NAMALWA (cell line): ENCODE measurements around the gene TEX35.
"Not testable (repeated sequence)": the region's sequence is repeated elsewhere in the genome, so short reads cannot be mapped to it uniquely, and the experiment has no call there.

Experiments
- DNase-seq: peaks from one replicate; pipeline ENCODE4 v3.0.0-alpha.2; 2015; ENCODE audit warnings: low spot score

TEX35 gene

DNA sequence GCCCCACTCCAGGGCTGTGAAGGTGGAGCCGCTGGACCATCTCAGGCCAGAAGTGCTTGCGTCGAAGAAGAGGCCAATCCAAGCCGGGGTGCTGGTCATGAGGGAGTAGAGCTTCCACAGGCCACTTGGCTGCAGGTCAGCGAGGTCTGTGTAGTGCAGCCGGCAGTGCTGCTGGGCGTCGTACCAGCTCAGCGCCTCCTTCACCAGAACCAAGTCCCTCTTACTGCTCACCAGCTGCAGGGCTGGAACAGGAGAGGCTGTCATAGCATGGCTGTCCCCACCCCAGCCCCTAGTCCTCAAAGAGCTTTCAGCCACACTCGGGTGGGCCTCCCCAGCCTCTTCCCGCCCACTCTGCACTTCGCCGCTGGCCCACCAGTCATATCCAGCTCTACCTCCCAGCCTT, 18.3 kb upstream of the TEX35 start:
- no peak for DNase-seq

DNA sequence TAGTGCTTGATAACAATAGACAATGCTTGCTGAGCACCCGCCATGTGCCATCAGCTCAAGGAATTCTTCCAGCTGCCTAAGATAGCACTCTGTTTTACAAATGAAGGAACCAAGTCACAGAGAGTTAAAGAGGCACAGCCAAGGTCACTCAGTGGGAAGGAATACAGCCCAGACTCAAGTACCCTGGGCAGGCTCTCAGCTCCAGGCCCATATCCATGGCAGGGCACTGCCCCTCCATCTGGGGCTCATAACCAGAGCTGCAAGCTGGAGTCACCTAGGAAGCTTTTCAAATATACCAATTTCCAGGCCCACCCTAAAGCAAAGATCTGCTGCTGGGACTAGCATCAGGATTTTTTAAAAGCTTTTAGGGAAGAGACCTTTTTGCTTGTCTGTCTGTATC, 17.8 kb upstream of the TEX35 start:
- no peak for DNase-seq

DNA sequence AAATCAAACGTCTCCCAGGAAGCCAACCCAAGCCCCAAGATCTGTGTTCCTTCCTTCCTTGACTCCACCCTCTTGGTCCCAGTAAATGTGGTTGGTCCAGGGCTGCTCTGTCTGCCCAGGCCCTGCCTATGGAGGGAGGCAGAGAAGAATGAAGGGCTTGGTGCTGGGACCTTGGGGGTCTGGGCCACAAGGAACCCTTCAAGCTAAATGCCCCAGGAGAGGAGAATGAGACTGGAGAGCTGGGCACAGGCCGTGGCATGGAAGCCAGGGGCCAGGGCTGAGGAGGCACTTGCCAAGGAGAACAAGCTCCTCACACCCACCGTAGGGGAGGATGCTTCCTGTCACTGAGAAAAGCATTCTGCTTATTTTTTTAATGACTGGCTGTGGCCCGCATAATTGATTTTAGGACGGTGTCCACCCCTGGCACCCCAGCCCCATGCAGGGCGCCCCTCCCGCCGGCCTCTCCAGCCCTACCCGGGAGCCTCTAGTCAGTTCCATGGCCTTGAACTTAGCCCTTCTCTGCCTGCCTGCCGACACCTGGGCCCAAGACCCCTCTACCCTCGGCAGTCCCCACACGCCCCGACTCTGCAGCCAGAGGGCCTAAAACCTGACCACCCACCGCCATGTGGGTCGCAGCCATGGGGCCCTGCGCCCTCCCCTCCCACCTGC, 17.0 kb upstream of the TEX35 start:
- no peak for DNase-seq

DNA sequence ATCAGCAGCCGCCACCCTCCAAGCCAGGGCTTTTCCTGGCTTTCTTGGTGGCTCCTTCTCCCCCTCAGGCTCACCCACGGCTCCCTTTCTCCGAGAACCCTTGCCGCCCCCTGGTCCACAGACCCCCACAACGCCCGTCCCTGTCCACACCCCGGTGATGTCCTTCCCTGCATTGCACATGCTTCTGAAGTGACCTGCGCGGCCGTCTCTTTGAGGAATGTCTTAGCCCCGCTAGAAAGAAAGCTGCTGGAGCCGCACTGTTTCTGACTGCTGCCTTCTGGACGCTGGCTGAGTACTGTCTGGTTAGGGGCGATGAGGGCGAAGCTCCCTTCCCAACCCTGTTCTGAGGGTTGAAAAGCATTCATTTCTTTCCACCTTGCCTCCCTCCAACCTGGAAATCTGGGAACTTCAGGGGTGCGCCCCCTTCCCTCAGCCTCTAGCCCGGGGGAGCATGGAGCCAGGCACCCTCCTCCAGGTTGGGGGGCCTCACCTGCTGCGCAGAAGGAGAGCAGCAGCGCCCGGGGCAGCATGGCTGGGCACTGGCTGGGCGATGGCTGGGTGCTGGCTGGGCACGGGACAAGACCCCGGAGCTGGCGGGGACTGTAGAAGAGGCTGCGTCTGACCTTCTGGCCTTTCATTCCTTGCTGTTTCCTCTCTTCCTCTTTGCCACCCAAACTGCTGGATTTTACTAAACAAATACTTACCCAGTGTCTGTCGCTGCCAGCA, 16.3 kb upstream of the TEX35 start, which contains the start of gene CLEC20A:
Gene CLEC20A, minus strand, starts transcription at position 555 of the 726 bp plus-strand sequence. Its CDS starts 25 bp downstream, at position 530.
- no peak for DNase-seq

DNA sequence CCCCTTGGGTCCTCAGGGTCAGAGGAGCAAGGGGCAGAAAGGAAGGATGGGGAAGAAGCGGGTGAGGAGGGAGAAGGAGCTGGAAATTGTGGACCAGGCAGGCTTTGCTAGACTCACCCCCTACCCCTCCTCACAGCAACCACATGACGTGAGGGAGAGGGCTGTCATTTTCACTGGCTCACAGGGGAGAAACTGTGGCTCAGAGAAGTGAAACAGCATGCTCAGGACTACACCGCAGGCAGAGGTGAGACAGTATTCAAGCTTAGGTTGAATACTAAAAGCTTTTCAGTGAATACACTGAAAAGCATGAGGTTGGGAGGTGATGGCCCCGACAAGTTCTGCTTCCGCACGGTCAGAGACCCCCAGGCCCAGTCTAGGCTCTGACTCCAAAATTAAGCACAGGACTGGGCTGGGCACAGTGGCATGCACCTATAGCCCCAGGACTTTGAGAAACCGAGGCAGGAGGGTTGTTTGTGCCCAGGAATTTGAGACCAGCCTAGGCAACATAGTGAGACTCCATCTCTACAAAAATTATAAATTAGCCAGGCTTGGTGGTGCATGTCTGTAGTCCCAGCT, 14.9 kb upstream of the TEX35 start:
- DNase-seq = no peak

DNA sequence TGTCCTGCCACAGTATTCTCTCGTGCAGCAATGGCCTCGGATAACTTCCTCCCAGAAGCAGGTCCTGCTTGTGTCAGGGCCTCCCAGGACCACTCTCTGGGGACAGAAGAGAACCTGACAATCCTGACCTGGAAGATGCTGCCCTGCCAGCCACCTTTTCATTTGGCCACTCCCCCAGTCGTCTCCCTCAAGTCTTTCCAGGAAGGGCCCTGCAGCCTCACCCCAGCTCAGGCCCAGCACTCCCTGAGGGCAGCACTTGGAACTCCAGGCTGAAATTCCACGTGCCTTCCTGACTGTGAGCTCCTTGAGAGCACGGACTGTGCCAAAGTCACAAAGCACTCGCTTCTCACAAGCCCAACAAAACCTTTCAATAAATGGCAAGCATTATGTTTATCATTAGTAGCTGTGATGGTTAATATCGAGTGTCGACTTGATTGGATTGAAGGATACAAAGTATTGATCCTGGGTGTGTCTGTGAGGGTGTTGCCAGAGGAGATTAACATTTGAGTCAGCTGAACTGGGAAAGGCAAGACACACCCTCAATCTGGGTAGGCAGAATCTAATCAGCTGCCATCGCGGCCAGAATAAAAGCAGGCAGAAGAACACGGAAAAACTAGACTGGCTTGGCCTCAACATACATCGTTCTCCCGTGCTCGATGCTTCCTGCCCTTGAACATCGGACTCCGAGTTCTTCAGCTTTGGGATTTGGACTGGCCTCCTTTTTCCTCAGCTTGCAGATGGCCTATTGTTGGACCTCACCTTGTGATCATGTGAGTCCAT, 13.8 kb upstream of the TEX35 start:
- no peak for DNase-seq

DNA sequence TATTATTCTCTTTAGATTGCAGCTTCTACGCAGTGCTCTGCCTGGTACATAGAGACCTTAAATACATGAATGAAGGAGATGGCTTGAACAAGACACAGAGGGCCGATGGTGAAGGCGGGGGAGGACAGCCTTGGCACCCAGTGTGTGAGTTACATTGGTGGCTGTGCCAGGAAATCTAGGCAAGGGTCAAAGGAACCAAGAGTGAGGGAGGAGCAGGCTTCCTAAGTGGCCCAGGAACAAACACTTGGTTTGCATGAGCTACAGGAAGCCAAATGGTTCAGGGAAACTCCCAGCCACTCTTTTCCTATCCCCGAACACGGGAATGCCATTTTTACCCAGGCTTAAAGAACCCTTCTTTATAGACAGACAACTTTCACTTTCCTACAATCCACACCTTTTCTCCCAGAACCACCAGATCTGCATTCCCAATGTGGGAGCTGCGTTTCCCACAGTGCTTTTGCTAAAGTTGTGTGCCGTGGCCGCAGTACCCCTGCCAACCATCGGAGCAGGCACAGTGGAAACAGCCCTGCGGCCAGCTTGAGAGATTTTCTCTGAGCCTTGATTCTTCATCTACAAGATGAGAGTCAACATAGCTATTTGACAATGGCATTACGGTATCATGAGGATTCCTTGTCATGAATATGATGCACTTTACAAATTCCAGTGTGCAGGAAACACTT, 12.7 kb upstream of the TEX35 start:
- DNase-seq = peak; percentile 33

DNA sequence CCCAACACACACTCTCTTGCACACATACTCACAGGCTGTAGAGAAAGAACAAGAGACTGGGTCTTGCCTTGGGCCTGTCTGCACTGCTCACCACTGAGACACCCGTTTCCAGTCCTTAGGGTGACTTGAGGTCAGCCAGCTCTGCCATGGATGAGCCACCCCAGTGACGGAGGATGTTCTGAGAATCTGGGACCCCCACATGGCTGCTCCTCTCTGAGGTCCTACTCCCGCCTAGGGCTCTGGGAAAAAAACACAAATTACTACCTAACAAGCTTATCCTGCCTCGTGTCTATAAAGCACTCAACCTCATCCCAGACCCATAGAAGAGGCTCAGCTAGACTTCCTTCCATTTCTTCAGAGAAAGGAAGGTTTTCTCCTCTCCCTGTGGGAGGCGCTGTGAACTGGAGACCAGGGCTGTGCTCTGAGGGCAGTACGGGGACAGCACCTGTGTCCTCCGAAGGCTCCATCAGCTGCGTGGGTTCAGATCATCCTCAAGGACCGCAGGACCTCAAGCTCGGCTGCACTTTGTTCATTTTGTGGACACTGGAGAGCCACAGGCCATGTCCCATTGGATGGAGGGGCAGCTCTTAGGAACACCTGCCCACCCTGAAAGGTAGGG, 11.9 kb upstream of the TEX35 start:
- no peak for DNase-seq

DNA sequence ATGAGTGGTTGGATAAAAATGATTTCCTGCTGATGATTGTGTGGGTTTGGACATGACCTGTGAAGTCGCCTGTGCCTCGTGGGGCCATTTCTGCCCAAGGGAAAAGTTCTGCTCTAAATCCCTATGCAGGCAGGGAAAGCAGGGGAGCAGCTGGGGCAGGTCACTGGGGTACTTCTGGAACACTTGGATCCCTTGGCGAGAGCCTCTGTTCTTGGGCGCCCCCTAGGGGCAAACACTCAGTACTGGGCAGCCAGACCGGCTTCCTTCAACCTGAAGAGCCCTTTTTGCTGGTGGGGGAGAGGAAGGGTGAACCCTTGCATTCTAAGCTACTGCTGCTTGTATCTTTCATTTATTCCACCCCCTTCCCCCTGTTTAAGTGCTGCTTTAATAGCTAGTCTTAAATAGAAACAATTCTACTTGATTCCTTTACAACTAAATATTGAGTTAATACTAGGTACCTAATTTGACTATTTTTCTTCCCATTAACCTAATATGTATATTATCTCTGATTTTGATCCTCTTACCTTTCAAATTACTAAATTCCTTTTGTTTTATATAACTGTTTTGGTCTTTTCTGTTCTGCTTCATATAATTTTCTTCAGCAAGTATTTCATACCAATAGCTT, 11.1 kb upstream of the TEX35 start:
- peak; percentile 79 for DNase-seq

DNA sequence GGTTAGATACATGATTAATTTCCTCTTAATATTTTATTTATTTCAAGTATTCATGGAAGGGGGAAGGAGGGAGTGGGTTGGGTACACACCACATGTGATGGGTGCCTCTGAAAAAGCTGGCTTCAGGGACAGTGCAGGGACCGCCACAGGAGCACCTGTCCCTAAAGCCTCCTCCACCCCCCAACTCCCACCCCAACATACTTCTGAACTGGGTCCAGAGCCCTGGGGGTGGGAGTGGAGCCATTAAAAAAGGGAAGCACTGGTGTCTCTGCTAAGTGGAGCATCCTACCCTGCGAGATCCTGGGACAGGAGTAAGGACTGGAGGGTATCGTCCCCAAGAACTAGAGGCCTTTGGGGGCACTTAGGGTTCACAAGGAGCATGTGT, 10.6 kb upstream of the TEX35 start:
- DNase-seq = no peak

DNA sequence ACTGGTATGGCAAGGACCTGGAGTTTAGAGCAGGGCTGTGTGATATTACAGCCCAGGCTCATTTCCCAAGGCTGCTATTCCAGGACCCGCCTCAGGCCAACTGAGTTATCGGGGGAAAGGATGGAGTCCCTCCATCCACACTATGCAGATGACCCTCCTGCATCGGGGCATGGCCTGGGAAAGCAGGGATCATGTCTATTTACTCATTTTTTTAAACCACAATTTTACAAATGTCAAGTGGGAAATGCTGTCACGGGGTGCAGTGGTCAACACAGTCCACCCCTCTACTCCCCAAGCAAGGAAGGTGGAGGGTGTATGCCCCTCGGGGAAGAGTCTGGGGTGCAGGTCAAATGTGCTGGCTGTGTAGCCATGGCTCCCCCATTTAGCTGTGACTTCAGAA, 10.1 kb upstream of the TEX35 start:
- DNase-seq = no peak

DNA sequence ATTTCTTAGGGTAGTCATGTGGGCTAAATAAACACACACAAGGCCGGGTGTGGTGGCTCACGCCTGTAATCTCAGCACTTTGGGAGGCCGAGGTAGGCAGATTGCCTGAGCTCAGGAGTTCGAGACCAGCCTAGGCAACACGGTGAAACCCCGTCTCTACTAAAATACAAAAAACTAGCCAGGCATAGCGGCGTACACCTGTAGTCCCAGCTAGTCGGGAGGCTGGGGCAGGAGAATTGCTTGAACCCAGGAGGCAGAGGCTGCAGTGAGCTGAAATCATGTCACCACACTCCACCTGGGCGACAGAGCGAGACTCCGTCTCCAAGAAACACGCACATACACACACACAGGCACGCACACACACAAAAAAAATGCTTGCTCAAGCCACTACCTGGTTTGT, 9.6 kb upstream of the TEX35 start:
- DNase-seq = not testable (repeated sequence)

DNA sequence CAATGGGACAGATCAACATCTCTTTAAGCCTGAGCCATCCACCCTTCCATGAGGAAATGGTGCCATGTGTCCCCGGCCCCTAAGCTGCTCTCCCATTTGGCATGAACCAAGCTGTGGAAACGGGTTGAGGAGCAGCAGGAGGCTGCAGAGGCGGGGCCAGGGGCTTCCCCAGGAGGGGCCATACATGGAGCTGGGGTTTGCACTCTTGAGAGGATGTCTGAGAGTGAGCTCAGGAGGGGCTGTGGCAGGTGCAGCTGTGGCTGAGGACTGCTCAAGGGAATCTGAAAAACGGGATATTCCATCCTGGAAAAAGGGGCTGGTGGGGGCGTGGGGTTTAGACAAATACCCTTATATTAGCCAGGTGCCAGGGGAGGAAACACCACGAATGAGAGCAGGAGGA, 9.1 kb upstream of the TEX35 start:
- no peak for DNase-seq

DNA sequence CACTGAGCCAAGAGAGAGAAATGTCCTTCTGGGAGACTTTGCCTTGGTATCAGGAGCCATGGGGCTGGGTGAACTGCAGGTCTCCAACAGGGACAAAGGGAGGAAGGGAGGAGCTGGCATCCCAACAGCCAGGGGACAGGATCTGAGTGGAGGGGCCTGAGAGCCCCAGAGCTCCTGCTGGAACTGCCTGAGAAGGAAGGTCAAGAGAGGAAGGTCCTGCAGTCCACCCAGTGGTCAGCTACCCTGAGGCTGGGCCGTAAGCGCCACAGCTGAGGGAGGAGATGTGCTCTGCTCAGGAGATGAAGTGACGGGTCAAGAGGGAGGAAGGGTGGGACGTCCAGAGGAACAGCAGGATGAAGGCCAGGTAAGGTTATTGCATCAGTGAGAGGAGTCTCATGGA, 8.6 kb upstream of the TEX35 start:
- DNase-seq = no peak

DNA sequence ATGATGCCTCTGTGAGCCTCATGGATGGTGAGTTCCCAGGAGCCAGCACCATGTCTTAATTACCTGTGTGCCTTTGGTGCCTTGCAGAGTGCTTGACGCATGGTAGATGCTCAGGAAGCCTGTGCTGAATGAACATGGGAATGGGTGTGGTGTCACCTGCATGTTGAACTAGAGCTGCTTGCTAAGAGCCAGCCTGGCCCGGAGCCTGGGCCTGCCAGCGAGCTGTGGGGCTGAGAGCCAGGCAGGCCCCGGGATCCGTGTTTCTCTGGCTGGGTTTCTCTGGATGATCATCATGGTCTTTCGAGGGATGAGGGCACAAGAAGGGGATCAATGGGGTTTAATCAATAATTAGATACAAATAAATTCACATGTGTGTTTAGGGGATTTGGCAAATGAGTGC, 6.7 kb upstream of the TEX35 start:
- DNase-seq = no peak

DNA sequence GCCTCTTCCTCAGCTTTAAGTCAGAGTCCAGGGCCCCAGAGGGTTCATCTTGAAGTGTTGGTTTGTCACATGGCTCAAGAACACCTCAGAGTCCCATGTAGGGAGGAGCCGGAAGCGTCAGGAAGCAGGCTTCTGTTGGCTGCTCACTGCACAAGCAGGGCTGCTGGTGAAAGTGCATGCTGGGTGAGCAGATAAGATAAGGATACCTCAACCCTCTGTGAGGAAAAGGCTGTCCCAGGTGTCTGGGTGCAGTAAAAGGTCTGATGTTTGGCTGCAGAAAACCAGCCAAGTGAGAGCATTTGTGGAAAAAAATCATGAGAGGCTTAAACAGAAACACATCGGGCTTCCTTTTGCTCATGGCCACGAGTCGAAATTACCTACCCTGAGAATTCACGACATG, 6.2 kb upstream of the TEX35 start:
- DNase-seq = no peak

DNA sequence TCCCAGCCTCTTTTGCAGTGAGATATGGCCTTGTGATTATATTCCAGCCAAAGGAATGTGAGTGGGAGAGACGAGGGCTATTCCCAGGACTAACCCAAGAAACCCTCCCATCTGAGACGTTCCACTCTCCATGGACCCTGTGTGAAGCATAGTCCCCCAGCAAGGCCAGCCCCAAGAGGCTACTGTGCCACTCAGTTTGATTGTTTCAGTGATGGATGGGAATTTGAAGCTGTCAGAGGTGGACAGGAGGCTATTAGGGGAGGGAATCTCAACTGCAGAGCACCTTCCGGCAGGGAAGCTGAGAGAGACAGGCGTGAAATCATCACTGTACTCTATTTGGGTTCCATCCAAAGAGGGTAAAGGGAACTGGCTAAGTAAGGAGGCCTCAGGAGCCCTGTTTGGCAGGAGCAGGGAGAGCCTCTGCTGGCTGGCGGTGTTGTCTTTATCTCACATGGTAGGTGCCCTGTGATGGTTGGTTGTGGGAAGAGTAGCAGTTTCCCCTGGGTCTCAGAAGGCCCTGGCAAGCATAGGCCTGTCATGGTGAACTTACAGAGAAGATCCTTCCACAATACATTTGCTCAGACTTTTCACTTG, 3.4 kb upstream of the TEX35 start:
- DNase-seq = no peak

DNA sequence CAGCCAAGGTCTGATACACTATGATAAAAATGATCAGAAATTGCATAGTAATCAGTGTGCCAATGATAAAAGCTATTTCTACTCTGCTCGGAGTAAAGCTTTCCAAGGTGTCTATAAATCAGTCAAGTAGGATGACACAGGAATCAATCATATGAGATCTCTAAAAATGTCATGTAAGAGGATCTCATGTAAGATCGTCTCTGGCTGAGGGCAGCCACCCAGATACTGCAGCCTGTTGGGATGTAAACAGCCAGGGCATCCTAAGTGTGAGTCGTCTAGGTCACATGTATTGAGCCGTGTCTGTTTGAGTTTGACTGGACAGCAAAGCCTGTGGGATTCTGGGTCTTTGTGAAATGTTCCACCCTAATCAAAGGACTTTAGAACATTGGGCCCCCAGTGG, 2.8 kb upstream of the TEX35 start:
- no peak for DNase-seq

DNA sequence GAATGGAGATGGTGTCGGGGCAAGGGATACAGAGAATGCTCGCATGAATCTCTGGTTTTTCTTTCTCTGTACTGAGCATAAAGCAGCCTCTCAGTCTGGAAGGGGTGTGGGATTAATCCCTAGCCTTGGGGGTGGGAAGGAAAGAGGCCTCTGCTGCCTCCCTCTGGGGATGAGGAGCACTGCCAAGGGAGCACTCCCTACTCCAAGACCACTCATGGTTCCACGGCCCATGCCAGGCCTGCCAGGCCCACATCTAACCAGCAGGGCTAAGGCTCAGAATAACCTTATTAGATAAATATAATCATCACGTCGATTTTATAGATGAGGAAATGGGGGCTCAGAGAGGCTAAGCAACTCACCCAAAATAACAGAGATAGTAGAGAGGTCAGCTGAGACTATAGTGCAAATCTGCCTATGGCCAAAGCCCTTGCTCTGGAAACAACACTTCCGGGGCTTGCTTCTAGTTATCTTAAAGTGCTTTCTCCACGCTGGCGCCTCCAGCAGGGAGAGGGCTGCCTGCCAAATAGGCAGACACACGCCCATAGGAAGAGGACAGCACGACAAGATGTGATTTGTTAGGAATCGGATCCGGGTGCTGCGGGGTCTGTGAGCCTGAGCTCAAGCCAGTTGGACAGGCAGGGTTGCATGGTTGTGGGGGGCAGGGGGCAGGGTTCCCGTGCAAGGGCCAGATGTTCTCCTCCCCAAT, 522 bp downstream of the TEX35 start:
- DNase-seq = no peak

DNA sequence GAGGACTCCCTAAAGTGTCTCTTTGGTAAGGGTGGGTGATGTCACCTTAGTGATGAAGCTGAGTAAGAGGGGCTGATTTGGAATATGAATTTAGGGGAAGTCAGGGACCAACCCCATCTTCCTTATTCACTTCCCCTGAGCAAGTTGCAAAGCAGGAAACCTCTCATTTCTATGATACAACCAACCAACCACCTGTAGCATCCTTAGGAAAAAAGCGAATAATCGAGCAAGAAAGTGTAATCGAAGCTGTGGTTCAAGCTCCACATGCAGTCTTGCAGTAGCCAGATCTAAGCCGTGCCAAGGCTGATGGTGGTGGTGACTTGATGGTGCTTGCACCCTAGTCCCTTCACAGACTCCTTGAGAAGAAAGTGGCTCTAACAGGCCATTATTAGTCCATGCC, 3.2 kb downstream of the TEX35 start:
- no peak for DNase-seq
